ENCODE data around the gene DDX51. TPM values are rescaled to one million over a fixed set of nuclear protein-coding genes. Genes with fewer than 3 reads are reported as not detected.

Gene DDX51
- total RNA-seq, 2 donors from 2014 or later: 18.3 to 23.4 TPM

DNA sequence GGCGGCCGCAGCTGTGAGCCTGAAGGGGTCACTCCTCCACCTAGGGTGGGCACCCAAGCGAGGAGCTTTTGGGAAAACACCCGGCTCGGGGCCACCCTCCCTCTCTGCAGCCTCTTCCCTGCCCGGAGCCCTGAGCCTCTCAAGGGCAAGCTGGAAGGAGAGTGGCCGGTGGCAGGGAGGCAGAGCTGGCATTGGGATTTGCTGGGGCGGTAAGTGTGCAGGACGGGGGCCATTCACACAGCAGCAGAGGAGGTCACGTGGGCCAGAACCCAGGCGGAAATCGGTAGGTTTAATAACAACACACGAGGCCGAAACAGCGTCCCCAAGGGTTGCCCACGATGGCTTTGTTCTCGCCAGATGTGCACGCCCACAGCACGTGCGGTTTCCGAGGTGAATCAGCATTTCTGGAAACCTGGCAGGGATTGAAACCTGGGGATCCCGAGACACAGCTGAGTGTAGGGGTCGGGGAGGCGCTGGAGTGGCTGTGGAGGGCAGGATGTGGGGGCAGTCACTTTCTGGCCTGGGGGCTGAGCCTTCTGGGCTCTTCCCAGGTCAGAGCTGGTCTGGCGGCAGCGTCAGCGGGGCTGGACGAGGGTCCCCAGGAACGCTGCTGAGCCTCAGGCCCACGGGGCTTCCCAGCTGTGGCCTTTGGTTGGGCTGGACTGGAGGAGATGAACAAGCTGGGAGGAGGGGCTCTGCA, 23.6 kb upstream of the DDX51 start:
- Mint-ChIP-seq H3K9me3 (peaks cover 6 to 9% of the 10 kb centered on the region in 2 donors), H3K4me3 (no peak overlapping the region), H3K27me3 (ENCODE audit: low read depth) (peaks cover 14% of the 10 kb centered on the region), H3K4me1 (ENCODE audit: low read depth) (peaks cover 16% of the 10 kb centered on the region), H3K27ac (no peak overlapping the region), H3K36me3 (ENCODE audit: insufficient read depth in 2 of 2) (peaks cover 2 to 4% of the 10 kb centered on the region in 2 donors)
- DNase-seq (no peak), ATAC-seq (replicated peaks in 1 of 2) (no peak)

DNA sequence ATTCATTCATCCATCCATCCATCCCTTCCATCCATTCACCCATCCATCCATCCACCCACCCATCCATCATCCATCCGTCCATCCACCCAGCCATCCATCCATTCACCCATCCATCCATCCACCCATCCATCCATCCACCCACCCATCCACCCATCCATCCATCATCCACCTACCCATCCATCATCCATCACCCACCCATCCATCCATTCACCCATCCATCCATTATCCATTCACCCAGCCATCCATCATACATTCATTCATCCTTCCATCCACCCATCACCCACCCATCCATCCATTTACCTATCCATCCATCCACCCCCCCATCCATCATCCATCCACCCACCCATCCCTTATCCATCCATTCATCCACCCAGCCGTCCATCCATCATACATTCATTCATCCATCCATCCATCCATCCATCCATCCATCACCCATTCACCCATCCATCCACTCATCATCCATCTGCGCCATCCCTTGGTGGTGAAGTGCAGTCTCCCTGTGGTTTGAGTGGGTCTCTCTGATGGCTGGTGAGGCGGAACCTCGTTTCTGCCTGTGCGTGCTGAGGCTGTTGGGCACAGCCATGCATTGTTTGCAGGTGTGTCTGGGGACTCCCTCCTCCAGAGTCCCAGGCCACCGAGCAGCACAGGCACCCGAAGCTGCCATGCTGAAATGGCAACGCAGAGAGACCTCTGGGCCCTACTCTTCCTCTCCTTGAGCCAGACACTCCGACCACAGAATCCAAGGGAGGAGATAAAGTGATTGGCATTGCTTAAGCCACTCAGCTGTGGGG, 22.9 kb upstream of the DDX51 start:
- H3K36me3 Mint-ChIP-seq (ENCODE audit: insufficient read depth in 2 of 2): peaks cover 2 to 4% of the 10 kb centered on the region in 2 donors
- no peak overlapping the region for H3K4me3 Mint-ChIP-seq
- H3K9me3 Mint-ChIP-seq: peaks cover 6 to 9% of the 10 kb centered on the region in 2 donors
- peaks cover 10% of the 10 kb centered on the region for H3K27me3 Mint-ChIP-seq (ENCODE audit: low read depth)
- no peak for ATAC-seq (replicated peaks in 1 of 2)
- H3K27ac Mint-ChIP-seq: no peak overlapping the region
- H3K4me1 Mint-ChIP-seq (ENCODE audit: low read depth): peaks cover 12% of the 10 kb centered on the region
- no peak for DNase-seq

DNA sequence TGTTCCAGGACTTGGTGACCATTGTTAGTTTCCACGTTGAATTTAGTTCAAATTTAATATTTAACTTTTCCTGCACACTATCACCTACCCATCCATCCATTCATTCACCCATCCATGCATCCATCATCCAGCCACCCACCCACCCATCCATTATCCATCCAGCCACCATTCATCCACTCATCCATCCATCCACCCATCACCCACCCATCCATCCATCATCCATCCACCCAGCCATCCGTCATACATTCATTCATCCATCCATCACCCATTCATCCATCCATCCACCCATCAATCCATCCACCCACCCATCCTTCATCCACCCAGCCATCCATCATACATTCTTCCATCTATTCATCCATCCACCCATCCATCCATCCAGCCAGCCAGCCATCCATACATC, 22.0 kb upstream of the DDX51 start:
- DNase-seq (no peak), ATAC-seq (replicated peaks in 1 of 2) (no peak)
- Mint-ChIP-seq H3K4me1 (ENCODE audit: low read depth) (peaks cover 12% of the 10 kb centered on the region), H3K4me3 (no peak overlapping the region), H3K27ac (no peak overlapping the region), H3K36me3 (ENCODE audit: insufficient read depth in 2 of 2) (peaks cover 2 to 4% of the 10 kb centered on the region in 2 donors), H3K27me3 (ENCODE audit: low read depth) (peaks cover 10% of the 10 kb centered on the region), H3K9me3 (peaks cover 6 to 9% of the 10 kb centered on the region in 2 donors)

DNA sequence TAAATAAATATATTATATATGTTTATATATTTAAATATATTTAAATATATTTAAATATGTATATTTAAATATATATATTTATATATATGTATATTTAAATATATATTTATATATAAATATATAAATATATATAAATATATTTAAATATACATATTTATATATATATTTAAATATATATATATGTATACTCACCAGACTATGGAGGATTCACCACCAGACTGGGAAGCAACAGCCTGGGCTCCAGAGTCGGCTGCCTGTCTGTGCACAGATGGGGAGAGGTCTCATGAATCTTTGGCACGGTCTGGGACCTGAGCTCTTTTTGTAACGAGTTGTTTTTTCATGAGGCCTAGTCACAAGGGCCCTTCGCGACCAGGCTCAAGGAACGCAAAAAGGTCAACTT, 21.5 kb upstream of the DDX51 start:
- peaks cover 6 to 9% of the 10 kb centered on the region in 2 donors for H3K9me3 Mint-ChIP-seq
- ATAC-seq (replicated peaks in 1 of 2): no peak
- no peak for DNase-seq
- H3K36me3 Mint-ChIP-seq (ENCODE audit: insufficient read depth in 2 of 2): peaks cover 2 to 4% of the 10 kb centered on the region in 2 donors
- H3K4me3 Mint-ChIP-seq: no peak overlapping the region
- H3K27ac Mint-ChIP-seq: no peak overlapping the region
- H3K4me1 Mint-ChIP-seq (ENCODE audit: low read depth): peaks cover 12% of the 10 kb centered on the region
- peaks cover 10% of the 10 kb centered on the region for H3K27me3 Mint-ChIP-seq (ENCODE audit: low read depth)

DNA sequence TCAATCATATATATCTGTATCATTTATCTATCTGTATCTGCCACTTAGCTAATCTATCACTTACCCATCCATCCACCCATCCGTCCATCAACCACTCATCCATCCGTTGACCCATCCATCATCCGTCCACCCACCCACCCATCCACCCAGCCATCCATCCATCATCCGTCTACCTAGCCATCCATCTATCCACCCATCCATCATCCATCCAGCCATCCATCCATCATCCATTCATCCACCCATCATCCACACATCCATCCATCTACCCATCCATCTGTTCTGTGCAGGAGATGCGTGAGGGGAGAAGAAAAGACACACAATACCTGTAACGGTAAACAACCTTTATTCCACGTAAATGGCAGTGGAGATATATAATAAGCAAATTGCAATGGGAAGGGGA, 20.3 kb upstream of the DDX51 start:
- Mint-ChIP-seq H3K36me3 (ENCODE audit: insufficient read depth in 2 of 2) (peaks cover 2 to 4% of the 10 kb centered on the region in 2 donors), H3K27me3 (ENCODE audit: low read depth) (peaks cover 10% of the 10 kb centered on the region), H3K9me3 (peaks cover 6 to 9% of the 10 kb centered on the region in 2 donors), H3K27ac (no peak overlapping the region), H3K4me1 (ENCODE audit: low read depth) (peaks cover 12% of the 10 kb centered on the region), H3K4me3 (peak overlapping the region in 1 of 2 donors; percentile 31)
- ATAC-seq (replicated peaks in 1 of 2) (peak in 1 of 2 donors; percentile 17), DNase-seq (no peak)

DNA sequence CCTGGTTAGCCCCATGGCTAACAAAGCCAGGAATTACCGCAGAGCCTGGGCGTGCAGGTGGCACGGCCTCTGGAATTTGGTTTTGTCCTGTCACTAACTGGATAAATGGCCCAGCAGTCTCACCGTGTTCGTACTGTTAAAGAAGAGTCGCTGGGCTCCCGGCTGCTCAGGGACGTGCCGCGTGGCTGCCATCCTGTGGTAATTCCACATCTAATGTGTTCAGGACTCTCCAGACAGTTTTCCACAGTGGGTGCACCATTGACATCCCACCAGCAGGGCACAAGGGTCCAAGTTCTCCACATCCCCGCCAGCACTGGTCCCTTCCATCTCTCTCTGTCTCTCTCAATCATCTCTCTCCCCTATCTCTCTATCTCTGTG, 19.8 kb upstream of the DDX51 start:
- no peak overlapping the region for H3K27ac Mint-ChIP-seq
- H3K36me3 Mint-ChIP-seq (ENCODE audit: insufficient read depth in 2 of 2): peaks cover 2 to 4% of the 10 kb centered on the region in 2 donors
- peak overlapping the region in 1 of 2 donors; percentile 31 for H3K4me3 Mint-ChIP-seq
- H3K27me3 Mint-ChIP-seq (ENCODE audit: low read depth): peaks cover 10% of the 10 kb centered on the region
- H3K9me3 Mint-ChIP-seq: peaks cover 6 to 9% of the 10 kb centered on the region in 2 donors
- peaks cover 12% of the 10 kb centered on the region for H3K4me1 Mint-ChIP-seq (ENCODE audit: low read depth)
- DNase-seq (no peak), ATAC-seq (replicated peaks in 1 of 2) (peak in 1 of 2 donors; percentile 43)

DNA sequence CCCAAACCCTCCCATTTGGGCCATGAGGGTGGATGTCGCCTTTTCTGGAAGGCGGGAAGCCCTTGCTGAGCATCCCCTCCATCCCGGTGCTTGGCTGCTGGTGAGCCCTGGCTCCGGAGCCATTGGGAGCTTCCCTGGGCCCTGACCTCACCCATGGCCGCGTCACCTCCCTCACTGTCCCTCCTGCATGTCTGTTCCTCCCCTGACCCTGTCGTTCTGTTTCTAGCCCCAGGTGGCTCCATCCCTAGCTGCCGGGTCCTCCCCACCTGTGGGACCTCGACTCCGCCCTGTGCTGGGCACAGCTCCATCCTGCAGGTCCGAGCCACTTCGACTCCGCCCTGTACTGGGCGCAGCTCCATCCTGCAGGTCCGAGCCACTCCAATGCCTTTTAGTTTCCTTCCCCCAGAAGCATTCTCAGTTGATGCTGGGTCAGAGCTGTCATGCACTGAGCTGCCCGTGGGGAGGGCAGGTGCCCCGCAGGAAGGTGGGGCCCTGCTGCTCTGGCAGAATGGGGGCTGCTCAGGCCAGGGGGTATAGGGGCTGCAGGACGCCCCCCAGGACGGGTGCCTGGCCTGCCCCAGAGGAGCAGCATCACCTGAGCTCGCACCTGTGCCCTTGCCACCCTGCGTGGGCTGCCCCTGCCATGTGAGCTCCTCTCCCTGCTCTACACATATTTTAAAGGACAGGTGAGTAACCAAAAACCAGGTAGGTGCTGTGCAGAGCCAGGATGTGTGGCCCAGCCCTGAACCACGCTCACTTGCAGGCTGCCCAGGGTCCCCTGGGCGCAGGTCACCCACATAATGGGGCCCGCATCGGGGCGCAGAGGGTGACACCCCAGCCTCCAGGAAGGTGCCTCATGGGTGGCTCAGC, 19.2 kb upstream of the DDX51 start:
- peaks cover 10% of the 10 kb centered on the region for H3K27me3 Mint-ChIP-seq (ENCODE audit: low read depth)
- peak overlapping the region; percentile 50 to 57 for H3K4me3 Mint-ChIP-seq
- no peak for DNase-seq
- ATAC-seq (replicated peaks in 1 of 2): peak in 1 of 2 donors; percentile 40
- H3K27ac Mint-ChIP-seq: no peak overlapping the region
- peaks cover 6 to 9% of the 10 kb centered on the region in 2 donors for H3K9me3 Mint-ChIP-seq
- peaks cover 12% of the 10 kb centered on the region for H3K4me1 Mint-ChIP-seq (ENCODE audit: low read depth)
- H3K36me3 Mint-ChIP-seq (ENCODE audit: insufficient read depth in 2 of 2): peaks cover 2 to 4% of the 10 kb centered on the region in 2 donors

DNA sequence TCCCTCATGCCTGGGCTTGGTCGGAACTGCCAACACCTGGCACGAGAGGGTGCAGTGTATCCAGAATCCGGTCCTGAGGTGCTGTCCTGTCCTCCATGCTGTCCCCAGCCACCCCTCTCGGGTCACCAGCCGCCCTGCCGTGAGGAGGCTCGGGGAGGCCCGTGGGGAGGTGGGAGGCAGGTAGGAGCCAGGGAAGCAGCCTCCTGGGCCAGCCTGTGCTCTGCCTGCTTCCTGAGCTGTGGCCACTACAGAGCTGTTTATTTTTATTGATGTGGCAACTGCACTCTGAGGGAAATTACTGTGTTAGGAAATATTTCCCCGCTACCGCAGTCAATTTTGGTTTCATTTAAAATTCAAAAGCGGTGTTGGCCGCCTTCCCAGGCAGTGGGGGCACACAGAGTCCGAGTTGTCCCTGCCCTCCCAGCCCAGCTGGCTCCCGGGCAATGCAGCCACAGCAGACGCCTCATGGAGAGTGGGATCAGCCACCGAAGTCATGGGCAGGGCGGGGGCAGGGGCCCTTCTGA, 18.5 kb upstream of the DDX51 start:
- Mint-ChIP-seq H3K27me3 (ENCODE audit: low read depth) (peaks cover 10% of the 10 kb centered on the region), H3K9me3 (peaks cover 6 to 9% of the 10 kb centered on the region in 2 donors), H3K4me1 (ENCODE audit: low read depth) (peaks cover 9% of the 10 kb centered on the region), H3K4me3 (peak overlapping the region in 1 of 2 donors; percentile 37), H3K36me3 (ENCODE audit: insufficient read depth in 2 of 2) (peaks cover 2 to 4% of the 10 kb centered on the region in 2 donors), H3K27ac (no peak overlapping the region)
- peak; percentile 23 to 60 for ATAC-seq (replicated peaks in 1 of 2)
- DNase-seq: no peak

DNA sequence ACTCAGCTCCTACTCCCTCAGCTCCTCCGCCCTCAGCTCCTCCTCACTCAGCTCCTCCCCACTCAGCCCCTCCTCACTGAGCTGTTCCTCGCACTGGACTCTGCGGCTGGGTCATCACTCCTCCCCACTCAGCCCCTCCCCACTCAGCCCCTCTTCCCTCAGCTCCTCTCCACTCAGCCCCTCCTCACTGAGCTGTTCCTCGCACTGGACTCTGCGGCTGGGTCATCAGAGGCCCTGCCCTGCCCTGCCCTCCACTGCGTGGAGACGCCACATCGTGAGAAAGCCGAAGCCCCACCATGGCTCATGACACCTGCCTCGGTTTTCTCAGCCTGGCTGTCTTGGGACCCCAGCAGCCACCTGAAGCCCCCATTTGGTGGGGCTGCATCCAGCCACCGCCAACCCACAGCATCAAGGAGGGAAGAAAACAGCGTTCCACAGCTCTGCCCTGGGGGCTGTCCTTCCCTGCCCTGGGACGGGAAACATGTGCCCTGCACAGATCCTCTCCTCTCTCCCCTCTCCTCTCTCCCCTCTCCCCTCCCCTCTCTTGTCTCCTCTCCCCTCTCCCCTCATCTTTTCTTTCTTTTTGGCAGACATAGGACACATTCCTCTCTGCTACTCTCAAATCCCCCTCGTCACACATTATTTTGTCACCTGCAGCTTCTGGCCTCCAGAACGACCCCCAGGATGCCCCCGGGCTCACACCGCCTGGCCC, 17.8 kb upstream of the DDX51 start:
- Mint-ChIP-seq H3K9me3 (peaks cover 5 to 7% of the 10 kb centered on the region in 2 donors), H3K4me3 (peak overlapping the region in 1 of 2 donors; percentile 37), H3K27me3 (ENCODE audit: low read depth) (peaks cover 10% of the 10 kb centered on the region), H3K36me3 (ENCODE audit: insufficient read depth in 2 of 2) (peaks cover 2 to 4% of the 10 kb centered on the region in 2 donors), H3K4me1 (ENCODE audit: low read depth) (peaks cover 6% of the 10 kb centered on the region), H3K27ac (no peak overlapping the region)
- ATAC-seq (replicated peaks in 1 of 2) (no peak), DNase-seq (no peak)

DNA sequence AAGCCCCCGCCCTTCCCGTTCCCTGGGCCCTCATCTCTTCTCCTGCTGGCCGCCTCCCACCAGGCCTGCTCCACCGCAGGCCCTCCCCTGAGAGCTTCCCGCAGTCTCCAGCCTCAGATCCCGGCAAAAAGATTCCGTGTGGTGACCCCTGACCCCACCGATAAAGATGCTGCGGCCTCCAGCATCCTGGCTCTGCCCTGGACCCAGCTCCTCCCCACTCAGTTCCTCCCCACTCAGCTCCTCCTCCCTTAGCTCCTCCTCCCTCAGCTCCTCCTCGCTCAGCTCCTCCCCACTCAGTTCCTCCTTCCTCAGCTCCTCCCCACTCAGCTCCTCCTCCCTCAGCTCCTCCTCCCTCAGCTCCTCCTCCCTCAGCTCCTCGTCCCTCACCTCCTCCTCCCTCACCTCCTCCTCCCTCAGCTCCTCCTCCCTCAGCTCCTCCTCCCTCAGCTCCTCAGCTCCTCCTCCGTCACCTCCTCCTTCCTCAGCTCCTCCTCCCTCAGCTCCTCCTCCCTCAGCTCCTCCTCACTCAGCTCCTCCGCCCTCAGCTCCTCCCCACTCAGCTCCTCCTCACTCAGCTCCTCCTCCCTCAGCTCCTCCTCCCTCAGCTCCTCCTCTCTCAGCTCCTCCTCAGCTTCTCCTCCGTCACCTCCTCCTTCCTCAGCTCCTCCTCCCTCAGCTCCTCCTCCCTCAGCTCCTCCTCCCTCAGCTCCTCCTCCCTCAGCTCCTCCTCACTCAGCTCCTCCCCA, 17.1 kb upstream of the DDX51 start:
- Mint-ChIP-seq H3K4me3 (no peak overlapping the region), H3K4me1 (ENCODE audit: low read depth) (peaks cover 6% of the 10 kb centered on the region), H3K9me3 (peaks cover 0 to 2% of the 10 kb centered on the region in 2 donors), H3K27me3 (ENCODE audit: low read depth) (peaks cover 10% of the 10 kb centered on the region), H3K36me3 (ENCODE audit: insufficient read depth in 2 of 2) (peaks cover 2% of the 10 kb centered on the region in 2 donors), H3K27ac (no peak overlapping the region)
- no peak for DNase-seq
- ATAC-seq (replicated peaks in 1 of 2): no peak

DNA sequence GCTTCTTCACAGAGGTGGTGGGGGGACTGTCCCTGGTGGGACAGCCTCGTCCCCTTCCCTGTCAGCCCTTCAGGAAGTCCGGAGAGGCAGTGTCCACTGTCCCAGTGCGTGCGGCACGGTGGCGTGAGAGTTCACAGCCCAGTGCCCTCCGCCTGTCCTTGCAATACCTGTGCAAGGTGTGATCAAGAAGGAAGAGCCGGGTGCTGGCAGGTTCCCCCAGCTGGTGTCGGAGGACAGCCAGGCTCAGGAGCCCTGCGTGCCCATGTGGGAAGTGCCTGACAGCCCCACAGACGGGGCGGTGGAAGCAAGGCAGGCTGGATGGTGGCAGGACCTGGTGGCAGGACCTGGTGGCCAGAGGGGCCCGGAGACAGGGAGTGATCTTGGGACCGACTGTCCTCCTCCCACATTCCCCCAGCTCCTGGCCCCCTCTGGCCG, 16.5 kb upstream of the DDX51 start:
- DNase-seq (no peak), ATAC-seq (replicated peaks in 1 of 2) (no peak)
- no peak overlapping the region for H3K4me3 Mint-ChIP-seq
- H3K27ac Mint-ChIP-seq: no peak overlapping the region
- peaks cover 6% of the 10 kb centered on the region for H3K4me1 Mint-ChIP-seq (ENCODE audit: low read depth)
- no peaks in the 10 kb centered on the region for H3K36me3 Mint-ChIP-seq (ENCODE audit: insufficient read depth in 2 of 2)
- H3K9me3 Mint-ChIP-seq: no peaks in the 10 kb centered on the region
- peaks cover 10% of the 10 kb centered on the region for H3K27me3 Mint-ChIP-seq (ENCODE audit: low read depth)

Measured in activated T-cell treated with anti-CD3 and anti-CD28 coated beads, Interleukin-2, amount 50 U/mL, for 72 hours (primary cell).